HepG2 (cell line): ENCODE measurements around the gene SSU72. TPM values are rescaled to one million over a fixed set of nuclear protein-coding genes. Genes with fewer than 3 reads are reported as not detected.

ENCODE experiments used
- ARID3A ChIP-seq: IDR thresholded peaks from 2 replicates; pipeline ENCODE4 v1.6.1; 2012; ENCODE audit warnings: low read depth, low read length, improper control_type of control experiment
- ARID5B ChIP-seq: IDR thresholded peaks from 2 replicates; pipeline ENCODE4 v1.4.0; 2020; ENCODE audit warnings: mild to moderate bottlenecking, missing genetic modification reagents
- ARNT2 ChIP-seq: sonication (generic); formaldehyde crosslinking; IDR thresholded peaks from 2 replicates; pipeline ENCODE4 v1.8.0; 2022; ENCODE audit warnings: mild to moderate bottlenecking, low read depth, missing genetic modification reagents, moderate library complexity
- GABPA ChIP-seq, 2 experiments: IDR thresholded peaks; 2 replicates each; pipeline ENCODE4 v1.6.1; 2011 to 2016; ENCODE audit warnings: low read depth in 2 of 2, low read length in 1 of 2, missing biosample characterization in 1 of 2, missing genetic modification characterization in 1 of 2
- HDAC1 ChIP-seq: sonication (generic); formaldehyde crosslinking; IDR thresholded peaks from 2 replicates; pipeline ENCODE4 v1.5.1; 2020; ENCODE audit warnings: mild to moderate bottlenecking, missing genetic modification reagents
- IRF1 ChIP-seq: sonication (generic); formaldehyde crosslinking; IDR thresholded peaks from 2 replicates; pipeline ENCODE4 v1.4.0; 2020; ENCODE audit warnings: low read depth, mild to moderate bottlenecking, missing genetic modification reagents
- MEIS1 ChIP-seq: sonication (generic); formaldehyde crosslinking; IDR thresholded peaks from 2 replicates; pipeline ENCODE4 v1.9.0; 2021; ENCODE audit warnings: mild to moderate bottlenecking, missing genetic modification reagents, moderate library complexity, borderline replicate concordance
- MXD1 ChIP-seq: sonication (generic); formaldehyde crosslinking; IDR thresholded peaks from 2 replicates; pipeline ENCODE4 v1.4.0; 2020; ENCODE audit warnings: mild to moderate bottlenecking, missing genetic modification reagents
- NONO ChIP-seq, 2 experiments: fragments of 450-650 bp in 1 of 2; sonication (generic) in 1 of 2; formaldehyde crosslinking in 1 of 2; IDR thresholded peaks in 1 of 2; conservative IDR thresholded peaks in 1 of 2; 2 replicates each; pipeline versions ENCODE4 v1.6.1 to v1.8.0; 2017 to 2022; ENCODE audit warnings: mild to moderate bottlenecking in 1 of 2, missing genetic modification reagents in 1 of 2, moderate library complexity in 1 of 2
- PHF20 ChIP-seq: sonication (generic); formaldehyde crosslinking; IDR thresholded peaks from 2 replicates; pipeline ENCODE4 v1.5.0; 2020; ENCODE audit warnings: mild to moderate bottlenecking, missing genetic modification reagents
- PHF8 ChIP-seq: sonication (generic); formaldehyde crosslinking; IDR thresholded peaks from 2 replicates; pipeline ENCODE4 v1.5.0; 2020; ENCODE audit warnings: missing genetic modification reagents
- SKI ChIP-seq: fragments of 450-650 bp; IDR thresholded peaks from one replicate; pipeline ENCODE4 v1.6.1; 2018; ENCODE audit warnings: mild to moderate bottlenecking; ENCODE audit not compliant: partially characterized antibody
- ZBTB21 ChIP-seq: sonication (generic); formaldehyde crosslinking; IDR thresholded peaks from 2 replicates; pipeline ENCODE4 v1.4.0; 2020; ENCODE audit warnings: missing genetic modification reagents
- ZBTB33 ChIP-seq: sonication (generic); formaldehyde crosslinking; IDR thresholded peaks from 2 replicates; pipeline ENCODE4 v1.4.0; 2020; ENCODE audit warnings: missing genetic modification reagents
- ZFY ChIP-seq: sonication (generic); formaldehyde crosslinking; IDR thresholded peaks from 2 replicates; pipeline ENCODE4 v1.4.0; 2020; ENCODE audit warnings: missing genetic modification reagents
- ZNF543 ChIP-seq: sonication (generic); formaldehyde crosslinking; IDR thresholded peaks from 2 replicates; pipeline ENCODE4 v1.4.0; 2020; ENCODE audit warnings: mild to moderate bottlenecking, missing genetic modification reagents
- ZNF83 ChIP-seq: sonication (generic); formaldehyde crosslinking; IDR thresholded peaks from 2 replicates; pipeline ENCODE4 v1.4.0; 2020; ENCODE audit warnings: missing genetic modification reagents, mild to moderate bottlenecking, borderline replicate concordance
- ZSCAN9 ChIP-seq: IDR thresholded peaks from 2 replicates; pipeline ENCODE4 v1.6.1; 2016; ENCODE audit warnings: borderline replicate concordance
- polyA plus RNA-seq, 8 experiments: library from polyadenylated mRNA; depleted of rRNA in 3 of 8; stranded (reverse) in 7 of 8; unstranded in 1 of 8; fragments of >200 nt; fragmentation: Illumina TruSeq in 4 of 8; extraction: Trizol in 4 of 8; gene quantifications; 2 replicates each; pipeline versions ENCODE4 v1.2.1 to v1.2.3, GENCODE V29; 2011 to 2016; ENCODE audit warnings: low read depth in 4 of 8, missing spikeins in 1 of 8, mixed read lengths in 1 of 8; ENCODE audit not compliant: insufficient read depth in 1 of 8
- total RNA-seq, 5 experiments: library from RNA; depleted of rRNA; stranded (reverse); fragments of >200 nt; fragmentation: Illumina TruSeq; extraction: Trizol; gene quantifications; 2 replicates each; pipeline ENCODE4 v1.2.3, GENCODE V29; 2016; ENCODE audit warnings: low read depth in 1 of 5

The SSU72 gene
- total and polyA plus RNA-seq, 2 of the 13 experiments (the other 11 are each of a cell fraction or from before 2014, with no cell fraction given): 42.8 to 67.1 TPM

- TF ChIP-seq IRF1 (CRISPR knock-in tag) (no peak), ARID5B (CRISPR knock-in tag) (peak; percentile 54), NONO (IDR thresholded peaks at IDR 0.05) (no peak), NONO (CRISPR knock-in tag; conservative IDR thresholded peaks at IDR 0.05) (peak; percentile 62; the same call in 1 of the 2 replicates), ZBTB33 (CRISPR knock-in tag) (peak; percentile 37; the same call in 1 of the 2 replicates), ZFY (CRISPR knock-in tag) (peak; percentile 91), ZSCAN9 (CRISPR knock-in tag) (no peak; the same call in 1 of the 2 replicates), ARID3A (no peak), ZNF83 (no peak), ZBTB21 (peak; percentile 99), PHF8 (peak; percentile 84), ARNT2 (CRISPR knock-in tag) (0 out of 2 replicates have a peak, but pooled peaks have one; percentile 18), GABPA (IDR thresholded peaks at IDR 0.05; ENCODE audit: low read depth, low read length) (peak; percentile 44), GABPA (CRISPR knock-in tag; IDR thresholded peaks at IDR 0.05; ENCODE audit: low read depth) (peak; percentile 86), HDAC1 (CRISPR knock-in tag) (peak; percentile 86; the same call in 1 of the 2 replicates), SKI (peak; percentile 44), PHF20 (CRISPR knock-in tag) (peak; percentile 94), MXD1 (CRISPR knock-in tag) (no peak), ZNF543 (no peak), MEIS1 (CRISPR knock-in tag) (no peak)
These were observed at the start of gene SSU72 (continued) for GRCh38 chr1:1574721-1575537.
